ENCODE data around the gene ZNRF4. TPM values are rescaled to one million over a fixed set of nuclear protein-coding genes. Genes with fewer than 3 reads are reported as not detected.

ZNRF4 gene
- total RNA-seq, 1 experiment from 2014 or later = not detected

DNA sequence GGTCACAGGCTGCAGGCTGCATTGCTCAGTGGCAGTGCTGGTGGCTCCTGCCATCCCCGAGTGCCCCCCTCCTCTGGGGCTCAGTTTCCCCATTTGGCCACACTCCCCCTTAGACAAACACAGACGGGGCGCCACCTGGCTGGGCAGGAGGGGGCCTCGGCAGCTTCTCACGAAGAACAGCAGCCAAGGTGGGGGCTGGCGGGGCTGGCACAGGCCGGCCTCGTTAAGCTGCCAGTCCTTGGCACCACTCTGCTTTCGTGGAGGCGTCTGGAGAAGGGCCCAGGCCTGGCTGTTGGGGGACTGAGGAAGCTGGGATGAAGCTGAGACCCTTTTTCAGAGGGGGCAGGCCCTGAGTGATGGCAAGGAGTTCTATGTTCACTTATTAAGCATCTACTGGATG is 3.7 kb upstream of the ZNRF4 start:
- H3K4me3 ChIP-seq (ENCODE audit: insufficient read depth, low read depth, low read length) = no peak overlapping the region
- no peaks in the 10 kb centered on the region for H3K27me3 ChIP-seq (ENCODE audit: control insufficient read depth, insufficient read depth, low read length)
- H3K36me3 ChIP-seq (replicated peaks; ENCODE audit: control insufficient read depth, insufficient read depth, low read length) = no peaks in the 10 kb centered on the region
- no peak for DNase-seq

DNA sequence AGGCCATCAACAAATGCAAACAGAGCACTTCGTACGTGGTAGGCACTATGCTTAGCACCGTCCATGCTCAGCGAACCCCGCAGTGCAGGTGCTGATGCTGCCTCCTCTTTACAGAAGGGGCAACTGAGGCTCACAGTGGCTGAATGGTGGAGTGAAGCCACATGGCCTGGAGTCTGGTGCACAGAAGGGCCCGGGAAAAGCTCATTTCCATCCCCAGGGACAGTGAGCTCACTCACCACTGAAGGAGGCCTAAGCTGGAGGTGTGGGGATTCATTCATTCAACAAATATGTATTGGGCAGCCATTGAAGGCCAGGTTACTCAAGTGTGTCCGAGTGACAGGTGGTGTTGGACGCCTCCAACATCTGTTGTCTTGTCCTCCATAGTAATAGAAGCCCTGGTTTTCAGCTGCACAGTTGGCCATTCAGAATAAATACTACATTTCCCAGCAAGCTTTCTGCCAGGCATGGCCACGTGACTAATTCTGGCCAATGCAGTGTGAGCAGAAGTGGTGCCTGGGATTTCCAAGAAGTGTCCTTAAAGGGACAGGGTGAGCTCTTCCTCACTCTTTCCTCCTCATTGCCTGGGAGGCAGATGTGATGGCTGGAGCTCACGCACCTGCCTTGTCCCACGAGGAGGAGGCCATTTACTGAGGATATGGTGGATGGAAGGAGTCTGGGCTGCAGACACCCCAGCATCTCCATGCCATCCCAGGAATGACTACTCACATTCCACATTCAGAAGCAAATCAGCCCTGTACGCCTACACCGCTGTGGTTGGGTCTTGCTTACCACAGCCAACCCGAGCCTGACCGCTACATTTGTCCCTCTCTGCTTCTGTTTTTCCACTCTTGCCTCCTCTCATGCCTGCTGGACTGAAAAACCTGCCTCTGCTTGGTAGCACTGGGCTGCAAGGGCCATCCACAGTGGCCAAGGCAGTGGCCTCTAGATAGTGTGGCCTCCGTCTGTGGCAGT is 2.3 kb upstream of the ZNRF4 start:
- DNase-seq = peak; percentile 72
- Histone ChIP-seq H3K36me3 (replicated peaks; ENCODE audit: control insufficient read depth, insufficient read depth, low read length) (no peaks in the 10 kb centered on the region), H3K4me3 (ENCODE audit: insufficient read depth, low read depth, low read length) (no peak overlapping the region), H3K27me3 (ENCODE audit: control insufficient read depth, insufficient read depth, low read length) (no peaks in the 10 kb centered on the region)

DNA sequence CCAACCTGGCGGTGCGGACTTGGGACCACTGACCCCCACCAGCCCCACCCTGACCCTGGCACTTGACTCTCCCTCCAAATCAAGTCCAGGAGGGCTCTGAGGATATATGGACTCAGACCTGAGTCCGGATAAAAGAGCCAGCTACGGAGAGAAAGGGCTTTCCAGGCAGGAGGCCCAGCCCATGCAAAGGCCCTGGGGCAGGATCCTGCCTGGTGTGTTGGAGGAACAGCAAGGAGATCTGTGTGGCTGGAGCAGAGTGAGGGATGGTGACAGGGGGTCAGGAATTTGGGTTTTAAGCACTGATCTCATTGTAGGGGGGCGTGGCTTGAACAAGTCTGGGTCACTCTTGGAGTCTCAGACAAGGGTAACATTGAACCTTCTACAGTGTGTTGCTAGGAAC is 474 bp upstream of the ZNRF4 start:
- H3K4me3 ChIP-seq (ENCODE audit: insufficient read depth, low read depth, low read length) = no peak overlapping the region
- peak; percentile 46 for DNase-seq
- no peaks in the 10 kb centered on the region for H3K36me3 ChIP-seq (replicated peaks; ENCODE audit: control insufficient read depth, insufficient read depth, low read length)
- H3K27me3 ChIP-seq (ENCODE audit: control insufficient read depth, insufficient read depth, low read length) = no peaks in the 10 kb centered on the region

DNA sequence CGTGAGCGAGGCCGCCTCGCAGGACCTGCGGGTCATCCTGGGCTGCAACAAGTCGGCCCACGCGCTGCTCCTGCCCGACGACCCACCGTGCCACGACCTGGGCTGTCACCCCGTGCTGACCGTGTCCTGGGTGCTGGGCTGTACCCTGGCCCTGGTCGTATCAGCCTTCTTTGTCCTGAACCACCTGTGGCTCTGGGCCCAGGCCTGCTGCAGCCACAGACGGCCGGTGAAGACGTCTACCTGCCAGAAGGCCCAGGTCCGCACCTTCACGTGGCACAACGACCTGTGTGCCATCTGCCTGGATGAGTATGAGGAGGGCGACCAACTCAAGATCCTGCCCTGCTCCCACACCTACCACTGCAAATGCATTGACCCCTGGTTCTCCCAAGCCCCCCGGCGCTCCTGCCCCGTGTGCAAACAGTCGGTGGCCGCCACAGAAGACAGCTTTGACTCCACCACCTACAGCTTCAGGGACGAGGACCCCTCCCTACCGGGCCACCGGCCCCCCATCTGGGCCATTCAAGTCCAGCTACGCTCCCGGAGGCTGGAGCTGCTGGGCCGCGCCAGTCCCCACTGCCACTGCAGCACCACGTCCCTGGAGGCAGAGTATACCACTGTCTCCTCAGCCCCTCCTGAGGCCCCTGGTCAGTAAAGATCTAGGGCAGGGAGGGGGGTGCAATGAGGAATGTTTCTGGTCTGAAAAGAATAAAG is 1.1 kb downstream of the ZNRF4 start:
- H3K4me3 ChIP-seq (ENCODE audit: insufficient read depth, low read depth, low read length) = no peak overlapping the region
- no peaks in the 10 kb centered on the region for H3K36me3 ChIP-seq (replicated peaks; ENCODE audit: control insufficient read depth, insufficient read depth, low read length)
- DNase-seq = peak; percentile 57
- H3K27me3 ChIP-seq (ENCODE audit: control insufficient read depth, insufficient read depth, low read length) = no peaks in the 10 kb centered on the region

DNA sequence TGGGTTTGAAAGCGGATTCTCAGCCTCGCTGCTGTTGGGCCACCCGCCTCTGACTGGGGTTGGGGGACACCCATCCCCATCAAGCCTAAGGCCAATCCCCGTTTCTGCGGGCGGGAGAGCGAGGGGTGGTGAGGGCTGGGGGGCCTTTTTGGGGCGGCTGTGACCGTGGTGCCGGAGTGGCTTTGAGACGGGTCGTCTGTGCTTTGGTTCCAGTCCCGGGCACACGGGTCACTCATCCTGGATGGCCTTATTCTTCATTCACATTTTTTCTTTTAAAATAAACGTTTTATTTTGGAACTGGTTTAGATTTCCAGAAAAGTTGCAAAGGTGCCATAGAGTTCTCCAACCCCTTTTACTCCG is 1.6 kb downstream of the ZNRF4 start:
- H3K4me3 ChIP-seq (ENCODE audit: insufficient read depth, low read depth, low read length) = no peak overlapping the region
- DNase-seq = no peak
- H3K27me3 ChIP-seq (ENCODE audit: control insufficient read depth, insufficient read depth, low read length) = no peaks in the 10 kb centered on the region
- H3K36me3 ChIP-seq (replicated peaks; ENCODE audit: control insufficient read depth, insufficient read depth, low read length) = no peaks in the 10 kb centered on the region

DNA sequence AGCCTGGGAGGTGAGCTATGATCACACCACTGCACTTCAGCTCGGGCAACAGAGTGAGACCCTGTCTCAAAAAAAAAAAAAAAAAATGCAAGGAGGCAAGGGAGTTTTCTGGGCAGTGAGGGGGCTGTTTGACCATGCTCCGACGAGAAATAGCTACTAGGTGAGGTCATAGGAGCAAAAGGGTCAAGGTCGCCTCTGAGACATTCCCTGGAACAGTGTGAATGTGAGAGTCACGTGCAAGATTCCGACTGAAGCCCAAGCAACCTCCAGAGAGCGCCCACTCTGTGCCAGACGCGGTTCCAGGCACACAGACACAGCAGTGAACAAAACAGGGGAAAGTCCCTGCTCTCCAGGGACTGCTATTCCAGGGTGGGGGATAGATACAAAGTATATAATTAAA is 2.5 kb downstream of the ZNRF4 start:
- no peak for DNase-seq
- no peaks in the 10 kb centered on the region for H3K27me3 ChIP-seq (ENCODE audit: control insufficient read depth, insufficient read depth, low read length)
- H3K4me3 ChIP-seq (ENCODE audit: insufficient read depth, low read depth, low read length) = no peak overlapping the region
- H3K36me3 ChIP-seq (replicated peaks; ENCODE audit: control insufficient read depth, insufficient read depth, low read length) = no peaks in the 10 kb centered on the region

DNA sequence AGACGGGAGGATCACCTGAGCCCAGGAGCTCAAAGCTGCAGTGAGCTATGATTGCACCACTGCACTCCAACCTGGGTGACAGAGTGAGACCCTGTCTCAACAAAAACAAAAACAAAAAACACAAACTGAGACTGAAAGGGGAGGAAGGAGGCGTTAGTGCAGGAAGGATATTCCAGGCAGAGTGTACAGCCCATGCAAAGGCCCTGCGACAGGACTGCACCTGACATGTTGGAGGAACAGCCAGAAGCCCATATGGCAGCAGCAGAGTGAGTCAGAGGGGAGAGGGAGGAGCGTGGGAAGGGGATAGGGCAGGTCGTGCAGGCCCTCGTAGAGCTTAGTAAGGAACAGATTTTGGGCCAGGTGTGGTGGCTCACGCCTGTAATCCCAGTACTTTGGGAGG is 3.2 kb downstream of the ZNRF4 start:
- no peak for DNase-seq
- Histone ChIP-seq H3K4me3 (ENCODE audit: insufficient read depth, low read depth, low read length) (no peak overlapping the region), H3K27me3 (ENCODE audit: control insufficient read depth, insufficient read depth, low read length) (no peaks in the 10 kb centered on the region), H3K36me3 (replicated peaks; ENCODE audit: control insufficient read depth, insufficient read depth, low read length) (no peaks in the 10 kb centered on the region)

DNA sequence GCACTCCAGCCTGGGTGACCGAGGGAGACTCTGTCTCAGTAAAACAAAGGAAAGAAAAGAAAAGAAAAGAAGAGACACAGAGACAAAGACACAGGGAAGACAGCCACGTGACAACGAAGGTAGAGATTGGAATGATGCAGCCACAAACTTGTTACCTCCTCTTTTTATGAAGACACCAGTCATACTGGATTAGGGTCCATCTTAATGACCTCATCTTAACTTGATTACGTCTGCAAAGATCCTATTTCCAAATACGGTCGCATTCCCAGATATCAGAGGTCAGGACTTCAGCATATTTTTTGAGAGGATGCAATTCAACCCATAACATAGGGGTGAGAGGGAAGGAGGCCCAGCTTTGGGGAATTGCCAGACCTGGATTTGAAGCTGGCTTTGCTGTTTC is 4.1 kb downstream of the ZNRF4 start:
- no peak for DNase-seq
- Histone ChIP-seq H3K27me3 (ENCODE audit: control insufficient read depth, insufficient read depth, low read length) (no peaks in the 10 kb centered on the region), H3K36me3 (replicated peaks; ENCODE audit: control insufficient read depth, insufficient read depth, low read length) (no peaks in the 10 kb centered on the region), H3K4me3 (ENCODE audit: insufficient read depth, low read depth, low read length) (no peak overlapping the region)

DNA sequence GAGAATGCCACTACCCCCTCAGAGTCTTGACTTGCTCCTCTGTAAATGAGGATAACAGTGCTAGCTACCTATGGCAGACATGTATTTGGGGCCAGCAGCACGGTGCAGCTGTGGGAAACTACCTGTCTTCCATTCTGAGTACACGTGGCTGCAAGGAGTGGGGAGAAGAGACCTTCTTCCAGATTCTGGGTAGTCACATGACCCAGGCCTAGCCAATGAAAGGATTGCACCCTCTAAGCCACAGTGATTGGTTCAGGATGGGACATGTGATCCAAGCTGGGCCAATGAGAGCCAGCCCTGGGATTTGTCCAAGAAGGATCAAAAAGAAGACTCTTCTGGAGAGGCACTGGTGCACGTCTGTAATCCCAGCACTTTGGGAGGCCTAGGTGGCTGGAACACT is 5.5 kb downstream of the ZNRF4 start:
- DNase-seq = peak; percentile 40
- Histone ChIP-seq H3K27me3 (ENCODE audit: control insufficient read depth, insufficient read depth, low read length) (no peaks in the 10 kb centered on the region), H3K36me3 (replicated peaks; ENCODE audit: control insufficient read depth, insufficient read depth, low read length) (no peaks in the 10 kb centered on the region), H3K4me3 (ENCODE audit: insufficient read depth, low read depth, low read length) (no peak overlapping the region)

DNA sequence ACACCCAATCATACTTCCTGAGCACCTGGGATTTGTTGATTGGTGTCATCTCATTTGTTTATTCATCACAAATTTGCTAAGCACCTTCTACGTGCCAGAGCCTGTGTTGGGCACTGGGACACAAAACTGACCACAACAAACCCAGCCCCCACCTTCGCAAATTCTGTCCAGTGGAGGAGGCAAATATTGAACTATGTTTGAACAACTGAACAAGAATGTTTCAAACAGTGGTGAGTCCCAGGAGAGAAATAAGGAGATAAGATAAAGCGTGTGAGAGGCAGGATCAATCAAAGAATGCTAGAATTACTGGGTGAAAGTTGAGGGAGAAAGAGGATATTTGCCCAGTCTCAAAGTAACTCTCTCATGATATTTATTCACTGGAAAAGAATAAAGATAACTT is 8.7 kb downstream of the ZNRF4 start:
- H3K36me3 ChIP-seq (replicated peaks; ENCODE audit: control insufficient read depth, insufficient read depth, low read length) = no peaks in the 10 kb centered on the region
- no peak for DNase-seq
- no peak overlapping the region for H3K4me3 ChIP-seq (ENCODE audit: insufficient read depth, low read depth, low read length)
- H3K27me3 ChIP-seq (ENCODE audit: control insufficient read depth, insufficient read depth, low read length) = no peaks in the 10 kb centered on the region

DNA sequence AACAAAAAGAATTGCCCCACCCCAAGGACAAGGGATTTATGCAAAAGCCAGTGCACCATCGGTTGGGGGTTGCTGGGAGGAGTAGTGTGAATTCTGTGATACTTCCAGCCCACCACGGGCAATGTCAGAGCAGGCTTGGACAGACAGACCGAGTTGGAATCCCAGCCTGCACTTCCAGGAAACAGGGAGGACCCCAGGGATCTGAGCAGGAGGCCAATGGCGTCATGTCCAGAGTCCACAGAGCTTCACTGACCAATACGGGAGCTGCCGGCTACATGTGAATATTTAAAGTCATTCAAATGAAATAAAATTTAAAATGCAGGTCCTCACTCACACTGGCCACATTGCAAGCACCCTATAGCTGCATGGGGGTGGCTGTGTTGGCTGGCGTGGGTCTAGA is 10.9 kb downstream of the ZNRF4 start:
- no peak overlapping the region for H3K4me3 ChIP-seq (ENCODE audit: insufficient read depth, low read depth, low read length)
- no peaks in the 10 kb centered on the region for H3K36me3 ChIP-seq (replicated peaks; ENCODE audit: control insufficient read depth, insufficient read depth, low read length)
- H3K27me3 ChIP-seq (ENCODE audit: control insufficient read depth, insufficient read depth, low read length) = no peaks in the 10 kb centered on the region
- no peak for DNase-seq

DNA sequence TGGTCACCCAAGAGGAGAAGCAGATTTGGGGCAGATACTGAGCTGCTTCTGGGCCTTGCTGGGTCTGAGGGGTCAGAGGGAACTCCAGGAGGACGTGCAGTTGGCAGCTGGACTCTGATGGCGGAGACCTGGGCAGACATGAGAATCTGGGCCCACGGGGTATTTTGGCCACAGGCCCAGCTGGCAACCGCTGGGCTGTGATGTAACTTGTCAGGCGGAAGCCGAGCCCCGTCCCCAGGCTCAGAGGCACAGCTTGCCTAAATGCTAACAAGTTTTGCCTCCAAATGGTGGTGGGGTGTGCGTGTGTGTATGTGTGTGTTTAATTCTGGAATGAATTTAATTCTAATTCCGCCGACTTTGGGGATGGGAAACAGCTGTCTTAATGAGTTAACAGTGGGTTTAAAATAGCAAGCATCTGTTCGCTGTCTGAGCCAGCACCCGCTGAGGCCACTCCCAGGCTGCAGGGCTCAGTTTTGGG is 11.6 kb downstream of the ZNRF4 start:
- no peak overlapping the region for H3K4me3 ChIP-seq (ENCODE audit: insufficient read depth, low read depth, low read length)
- no peaks in the 10 kb centered on the region for H3K36me3 ChIP-seq (replicated peaks; ENCODE audit: control insufficient read depth, insufficient read depth, low read length)
- peak; percentile 37 for DNase-seq
- H3K27me3 ChIP-seq (ENCODE audit: control insufficient read depth, insufficient read depth, low read length) = no peaks in the 10 kb centered on the region

DNA sequence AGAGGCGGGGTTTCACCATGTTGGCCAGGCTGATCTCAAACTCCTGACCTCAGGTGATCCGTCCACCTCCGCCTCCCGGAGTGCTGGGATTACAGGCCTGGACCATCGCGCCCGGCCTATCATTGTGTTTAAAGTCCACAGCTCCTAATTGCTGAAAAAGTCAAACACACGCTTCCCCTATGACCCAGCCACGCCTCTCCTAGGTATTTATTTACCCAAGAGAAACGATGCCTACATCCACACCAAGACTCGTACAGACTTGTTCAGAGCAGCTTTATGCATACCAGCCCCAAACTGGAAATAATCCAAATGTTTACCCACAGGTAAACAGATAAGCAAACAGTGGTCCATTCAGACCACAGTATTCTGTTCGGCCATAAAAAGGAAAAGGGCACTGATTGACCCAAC is 15.1 kb downstream of the ZNRF4 start:
- no peaks in the 10 kb centered on the region for H3K27me3 ChIP-seq (ENCODE audit: control insufficient read depth, insufficient read depth, low read length)
- DNase-seq = no peak
- H3K4me3 ChIP-seq (ENCODE audit: insufficient read depth, low read depth, low read length) = no peak overlapping the region
- no peaks in the 10 kb centered on the region for H3K36me3 ChIP-seq (replicated peaks; ENCODE audit: control insufficient read depth, insufficient read depth, low read length)

DNA sequence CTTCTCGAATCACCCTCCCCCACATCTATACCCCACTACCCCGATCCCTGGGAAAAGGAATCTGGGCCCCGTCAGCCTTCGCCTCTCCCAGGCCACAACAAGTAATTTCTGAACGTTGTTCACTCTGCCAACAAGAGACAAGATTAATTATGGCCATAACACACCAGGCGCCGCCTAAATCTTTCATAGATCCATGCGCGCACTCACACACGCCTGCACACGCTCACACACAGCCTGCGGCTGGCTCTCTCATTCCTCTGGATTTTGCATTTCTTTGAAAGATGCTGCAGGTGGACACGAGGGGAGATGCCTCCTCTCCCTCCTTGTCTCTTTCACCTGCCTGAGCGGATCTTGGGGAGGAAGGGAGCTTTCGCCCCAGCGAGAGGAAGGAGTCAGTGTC is 17.1 kb downstream of the ZNRF4 start:
- H3K36me3 ChIP-seq (replicated peaks; ENCODE audit: control insufficient read depth, insufficient read depth, low read length) = no peaks in the 10 kb centered on the region
- H3K4me3 ChIP-seq (ENCODE audit: insufficient read depth, low read depth, low read length) = no peak overlapping the region
- H3K27me3 ChIP-seq (ENCODE audit: control insufficient read depth, insufficient read depth, low read length) = no peaks in the 10 kb centered on the region
- DNase-seq = no peak

DNA sequence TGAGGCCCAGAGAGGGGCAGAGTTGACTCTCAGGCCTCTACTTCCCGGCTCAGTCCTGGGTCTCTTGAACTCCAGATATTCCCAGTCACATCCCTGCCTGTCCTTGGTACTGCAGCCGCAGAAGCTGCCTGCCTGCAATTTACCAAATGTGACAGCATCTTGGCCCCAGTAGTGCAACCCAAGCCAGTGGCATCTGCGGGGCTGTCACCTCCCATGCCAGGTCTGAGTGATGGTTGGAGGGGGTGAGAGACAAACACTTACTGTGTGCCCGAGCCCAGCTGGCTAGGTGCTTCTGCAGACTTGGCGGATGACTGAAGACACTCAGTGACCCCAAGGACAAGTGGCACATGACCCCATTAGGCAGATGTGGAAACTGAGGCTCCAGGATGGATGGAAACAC is 18.4 kb downstream of the ZNRF4 start:
- H3K27me3 ChIP-seq (ENCODE audit: control insufficient read depth, insufficient read depth, low read length) = peaks cover 4% of the 10 kb centered on the region
- H3K36me3 ChIP-seq (replicated peaks; ENCODE audit: control insufficient read depth, insufficient read depth, low read length) = no peaks in the 10 kb centered on the region
- H3K4me3 ChIP-seq (ENCODE audit: insufficient read depth, low read depth, low read length) = no peak overlapping the region
- DNase-seq = no peak

Data from H7 (cell line).